Smooth muscle cell of the brain vasculature (primary cell): ENCODE data around the gene NKTR.

Experiments used
- DNase-seq: peaks from one replicate; pipeline ENCODE4 v3.0.0-alpha.2; 2012; ENCODE audit warnings: low read depth, low spot score

The NKTR gene

GRCh38 chr3:42649783-42650182 is 49.3 kb downstream of the NKTR start:
- no peak for DNase-seq

- no peak for DNase-seq
Measured at GRCh38 chr3:42651248-42652091, 51.0 kb downstream of the NKTR start.

- no peak for DNase-seq
Measured at GRCh38 chr3:42652251-42652610, 51.7 kb downstream of the NKTR start.

- DNase-seq = peak; percentile 32
Measured at GRCh38 chr3:42652611-42653302, 52.3 kb downstream of the NKTR start.

- no peak for DNase-seq
Measured at GRCh38 chr3:42653303-42653559, 52.7 kb downstream of the NKTR start.

- no peak for DNase-seq
Measured at GRCh38 chr3:42653560-42654330, 53.3 kb downstream of the NKTR start, which contains the start of gene ZBTB47. Gene ZBTB47 (plus strand): TSS chr3:42653697. CDS start chr3:42658356, 4,659 bp downstream.

- DNase-seq = no peak
Measured at GRCh38 chr3:42654331-42655201, 54.1 kb downstream of the NKTR start.

- no peak for DNase-seq
Measured at GRCh38 chr3:42655331-42655888, 54.9 kb downstream of the NKTR start.

- DNase-seq = no peak
Measured at GRCh38 chr3:42655980-42656679, 55.6 kb downstream of the NKTR start.

- no peak for DNase-seq
Measured at GRCh38 chr3:42656680-42657610, 56.5 kb downstream of the NKTR start.

- DNase-seq = no peak
Measured at GRCh38 chr3:42657675-42658074, 57.2 kb downstream of the NKTR start.

- DNase-seq = no peak
Measured at GRCh38 chr3:42658091-42658770, 57.7 kb downstream of the NKTR start.

GRCh38 chr3:42658771-42659390 is 58.4 kb downstream of the NKTR start:
- DNase-seq = no peak

GRCh38 chr3:42659451-42660130 is 59.1 kb downstream of the NKTR start:
- DNase-seq = no peak

- DNase-seq = no peak
Measured at GRCh38 chr3:42660131-42660715, 59.7 kb downstream of the NKTR start.

- no peak for DNase-seq
Measured at GRCh38 chr3:42660898-42661297, 60.4 kb downstream of the NKTR start.

- DNase-seq = no peak
Measured at GRCh38 chr3:42661593-42662022, 61.1 kb downstream of the NKTR start.
